ENCODE measurements around the gene PLXNC1. TPM values are rescaled to one million over a fixed set of nuclear protein-coding genes. Genes with fewer than 3 reads are reported as not detected.

Gene PLXNC1
- total and polyA plus RNA-seq, 9 of the 15 experiments (the other 6 are each of a cell fraction or from before 2014, with no cell fraction given), result 0.08 to 0.87 (median 0.28) TPM

DNA sequence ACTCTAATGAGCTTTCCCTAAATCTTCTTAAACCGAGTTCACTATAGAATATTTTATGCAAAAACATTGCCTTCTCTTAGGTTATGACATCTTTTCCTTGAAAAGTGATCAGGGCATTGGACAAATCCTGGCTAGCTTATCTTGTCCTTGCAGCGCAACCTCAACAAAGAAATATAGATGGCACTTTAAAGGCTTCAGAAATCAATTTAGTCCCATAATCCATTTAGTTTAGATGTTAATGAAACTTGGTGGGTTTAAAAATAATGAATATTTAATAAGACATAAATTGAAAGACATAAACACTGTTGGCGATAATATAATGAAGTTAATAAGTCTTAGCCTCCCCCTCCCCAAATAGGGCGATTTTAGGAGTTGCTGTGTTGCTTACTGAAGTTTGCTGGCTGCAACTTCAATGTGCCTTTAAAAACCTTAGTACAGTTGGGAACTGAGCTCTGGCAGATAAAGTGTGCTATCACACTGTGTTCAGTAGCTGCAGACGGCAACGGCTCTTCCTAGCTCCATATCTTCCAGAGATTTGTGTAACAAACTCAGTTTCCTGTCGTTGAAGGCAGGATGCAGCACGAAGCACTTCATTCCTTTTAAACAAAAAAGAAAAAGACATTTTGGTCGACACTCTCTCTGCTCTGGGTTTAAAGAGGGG is 19.5 kb downstream of the PLXNC1 start:
- BruUV-seq (replicated peaks), result no TSS peak
- TF ChIP-seq CBFA2T2 (conservative IDR thresholded peaks at IDR 0.05), result peak; percentile 27; the same call in 1 of the 2 replicates
- TF ChIP-seq, protein P1, sequence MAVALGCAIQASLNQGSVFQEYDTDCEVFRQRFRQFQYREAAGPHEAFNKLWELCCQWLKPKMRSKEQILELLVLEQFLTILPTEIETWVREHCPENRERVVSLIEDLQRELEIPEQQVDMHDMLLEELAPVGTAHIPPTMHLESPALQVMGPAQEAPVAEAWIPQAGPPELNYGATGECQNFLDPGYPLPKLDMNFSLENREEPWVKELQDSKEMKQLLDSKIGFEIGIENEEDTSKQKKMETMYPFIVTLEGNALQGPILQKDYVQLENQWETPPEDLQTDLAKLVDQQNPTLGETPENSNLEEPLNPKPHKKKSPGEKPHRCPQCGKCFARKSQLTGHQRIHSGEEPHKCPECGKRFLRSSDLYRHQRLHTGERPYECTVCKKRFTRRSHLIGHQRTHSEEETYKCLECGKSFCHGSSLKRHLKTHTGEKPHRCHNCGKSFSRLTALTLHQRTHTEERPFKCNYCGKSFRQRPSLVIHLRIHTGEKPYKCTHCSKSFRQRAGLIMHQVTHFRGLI (CRISPR knock-in tag; IDR thresholded peaks at IDR 0.05), result no peak
- TF ChIP-seq CBFA2T3 (IDR thresholded peaks at IDR 0.05), result peak; percentile 59; the same call in 1 of the 2 replicates
- TF ChIP-seq CEBPG (CRISPR knock-in tag; IDR thresholded peaks at IDR 0.05), result no peak
- TF ChIP-seq CEBPG (tag; conservative IDR thresholded peaks at IDR 0.05 in 1 of 2, IDR thresholded peaks at IDR 0.05 in 1 of 2), result no peak
- peak; percentile 51; the same call in 1 of the 2 replicates for TF ChIP-seq EP300 (IDR thresholded peaks at IDR 0.05; ENCODE audit: low read length)
- TF ChIP-seq, protein P2, sequence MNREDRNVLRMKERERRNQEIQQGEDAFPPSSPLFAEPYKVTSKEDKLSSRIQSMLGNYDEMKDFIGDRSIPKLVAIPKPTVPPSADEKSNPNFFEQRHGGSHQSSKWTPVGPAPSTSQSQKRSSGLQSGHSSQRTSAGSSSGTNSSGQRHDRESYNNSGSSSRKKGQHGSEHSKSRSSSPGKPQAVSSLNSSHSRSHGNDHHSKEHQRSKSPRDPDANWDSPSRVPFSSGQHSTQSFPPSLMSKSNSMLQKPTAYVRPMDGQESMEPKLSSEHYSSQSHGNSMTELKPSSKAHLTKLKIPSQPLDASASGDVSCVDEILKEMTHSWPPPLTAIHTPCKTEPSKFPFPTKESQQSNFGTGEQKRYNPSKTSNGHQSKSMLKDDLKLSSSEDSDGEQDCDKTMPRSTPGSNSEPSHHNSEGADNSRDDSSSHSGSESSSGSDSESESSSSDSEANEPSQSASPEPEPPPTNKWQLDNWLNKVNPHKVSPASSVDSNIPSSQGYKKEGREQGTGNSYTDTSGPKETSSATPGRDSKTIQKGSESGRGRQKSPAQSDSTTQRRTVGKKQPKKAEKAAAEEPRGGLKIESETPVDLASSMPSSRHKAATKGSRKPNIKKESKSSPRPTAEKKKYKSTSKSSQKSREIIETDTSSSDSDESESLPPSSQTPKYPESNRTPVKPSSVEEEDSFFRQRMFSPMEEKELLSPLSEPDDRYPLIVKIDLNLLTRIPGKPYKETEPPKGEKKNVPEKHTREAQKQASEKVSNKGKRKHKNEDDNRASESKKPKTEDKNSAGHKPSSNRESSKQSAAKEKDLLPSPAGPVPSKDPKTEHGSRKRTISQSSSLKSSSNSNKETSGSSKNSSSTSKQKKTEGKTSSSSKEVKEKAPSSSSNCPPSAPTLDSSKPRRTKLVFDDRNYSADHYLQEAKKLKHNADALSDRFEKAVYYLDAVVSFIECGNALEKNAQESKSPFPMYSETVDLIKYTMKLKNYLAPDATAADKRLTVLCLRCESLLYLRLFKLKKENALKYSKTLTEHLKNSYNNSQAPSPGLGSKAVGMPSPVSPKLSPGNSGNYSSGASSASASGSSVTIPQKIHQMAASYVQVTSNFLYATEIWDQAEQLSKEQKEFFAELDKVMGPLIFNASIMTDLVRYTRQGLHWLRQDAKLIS (CRISPR knock-in tag; IDR thresholded peaks at IDR 0.05), result no peak
- WGBS (ENCODE audit: insufficient coverage, low coverage, missing lambda C conversion rate), result under 1% methylated on average over 9 of the region's 9 CpGs

More for the DNA sequence above, 19.5 kb downstream of the PLXNC1 start:
- in situ Hi-C loops (cut with MboI) (no loop called here), intact Hi-C loops (cut with micrococcal nuclease) (no loop called here)
- ATAC-seq (peak; percentile 63), DNase-seq (ENCODE audit: extremely low read depth in 1 of 4, low spot score in 3 of 4) (peak in 2 of 4 experiments; percentile 23 to 68), FAIRE-seq (no peak)
- Histone ChIP-seq H3K9ac (ENCODE audit: insufficient read depth in 1 of 2, low read depth in 2 of 2, low read length in 2 of 2) (no peak overlapping the region), H3K36me3 (ENCODE audit: control insufficient read depth, insufficient read depth, low read length) (no peaks in the 10 kb centered on the region), H3K4me2 (ENCODE audit: insufficient read depth, low read length) (no peak overlapping the region), H2AFZ (ENCODE audit: low read depth, low read length) (peak overlapping the region; percentile 34; the same call in 1 of the 2 replicates), H3K9me3 (replicated peaks; ENCODE audit: control insufficient read depth, insufficient read depth, low read depth, low read length) (no peaks in the 10 kb centered on the region), H3K4me3 (no peak overlapping the region), H3K27ac (ENCODE audit: extremely low read depth, low read depth, low read length) (peak overlapping the region; percentile 16; the same call in 1 of the 3 replicates), H4K20me1 (replicated peaks; ENCODE audit: control insufficient read depth, insufficient read depth, low read length) (0 out of 2 replicates have a peak, but pooled peaks cover 4% of the 10 kb centered on the region), H3K4me1 (replicated peaks in 1 of 2; ENCODE audit: control insufficient read depth in 2 of 2, insufficient read depth in 2 of 2, low read length in 2 of 2) (peaks cover 0 to 4% of the 10 kb centered on the region in 2 experiments; a peak in 3 of 5 replicates), H3K9me1 (ENCODE audit: control insufficient read depth, insufficient read depth, low read length) (no peaks in the 10 kb centered on the region), H3K27me3 (ENCODE audit: control insufficient read depth in 2 of 2, insufficient read depth in 2 of 2, low read length in 2 of 2) (peaks cover 3 to 4% of the 10 kb centered on the region in 2 experiments; a peak in 1 of 5 replicates), H3K79me2 (ENCODE audit: control insufficient read depth, insufficient read depth, low read length) (no peaks in the 10 kb centered on the region)
- ChIA-PET CTCF (ENCODE audit: low intra/inter-chr PET ratio) (no interaction called here), POLR2A (interaction anchor here (0.7 to 1.9 kb wide), 3 partner anchors 10 to 17 kb away, joined by 3 read pairs; no protein-coding TSS in a partner anchor)

All from K562 (cell line).